GM19099 (cell line): ENCODE data around the gene SNRNP25.

Source experiments
- POLR2A ChIP-seq: IDR thresholded peaks from 3 replicates; pipeline ENCODE4 v1.6.1; 2011; ENCODE audit warnings: low read depth; ENCODE audit not compliant: insufficient read length; ENCODE audit errors: extremely low read depth

The SNRNP25 gene

GRCh38 chr16:62283-62967 lies 8.8 kb downstream of the SNRNP25 start:
- no peak for TF ChIP-seq POLR2A

GRCh38 chr16:62968-63391 lies 9.4 kb downstream of the SNRNP25 start:
- TF ChIP-seq POLR2A: no peak

GRCh38 chr16:63466-63865 lies 9.8 kb downstream of the SNRNP25 start:
- TF ChIP-seq POLR2A: no peak

GRCh38 chr16:63998-64913 lies 10.6 kb downstream of the SNRNP25 start:
- no peak for TF ChIP-seq POLR2A

- TF ChIP-seq POLR2A: no peak
Measured at GRCh38 chr16:64914-65255, 11.3 kb downstream of the SNRNP25 start.

- TF ChIP-seq POLR2A: no peak
Measured at GRCh38 chr16:65745-66144, 12.1 kb downstream of the SNRNP25 start.

- TF ChIP-seq POLR2A: no peak
Measured at GRCh38 chr16:66309-67182, 12.9 kb downstream of the SNRNP25 start.

- TF ChIP-seq POLR2A: no peak
Measured at GRCh38 chr16:67183-67791, 13.7 kb downstream of the SNRNP25 start.

- no peak for TF ChIP-seq POLR2A
Measured at GRCh38 chr16:67884-68789, 14.5 kb downstream of the SNRNP25 start.

- no peak for TF ChIP-seq POLR2A
Measured at GRCh38 chr16:69181-69580, 15.6 kb downstream of the SNRNP25 start.

GRCh38 chr16:71210-71539 lies 17.5 kb downstream of the SNRNP25 start:
- TF ChIP-seq POLR2A: no peak

GRCh38 chr16:71540-72401 lies 18.1 kb downstream of the SNRNP25 start:
- TF ChIP-seq POLR2A: no peak
